ENCODE results near the gene LAMTOR3. TPM values are rescaled to one million over a fixed set of nuclear protein-coding genes. Genes with fewer than 3 reads are reported as not detected.

LAMTOR3 gene
- total RNA-seq, 2 donors from 2014 or later = 51.6 to 78.7 TPM

- H3K27ac ChIP-seq = no peak overlapping the region
- no peak overlapping the region for H3K4me3 ChIP-seq
- TF ChIP-seq POLR2AphosphoS5 (IDR thresholded peaks at IDR 0.05) = no peak
- TF ChIP-seq CTCF (IDR thresholded peaks at IDR 0.05) = no peak
- no peak for TF ChIP-seq POLR2A (IDR thresholded peaks at IDR 0.05)
- DNase-seq (ENCODE audit: low spot score) = no peak
- H3K36me3 ChIP-seq = no peaks in the 10 kb centered on the region
- no peaks in the 10 kb centered on the region for H3K9me3 ChIP-seq
- WGBS = 91% methylated on average over 4 of the region's 4 CpGs
- intact Hi-C loops (cut with DNase I) = no loop called here
- no peaks in the 10 kb centered on the region for H3K4me1 ChIP-seq (replicated peaks)
- no peaks in the 10 kb centered on the region for H3K27me3 ChIP-seq (replicated peaks; ENCODE audit: insufficient read depth)
These were observed 53.1 kb downstream of the LAMTOR3 start for GRCh38 chr4:99841129-99841528.

GRCh38 chr4:99838927-99839326, 55.3 kb downstream of the LAMTOR3 start:
- Histone ChIP-seq H3K4me3 (no peak overlapping the region), H3K27me3 (replicated peaks; ENCODE audit: insufficient read depth) (no peaks in the 10 kb centered on the region), H3K27ac (no peak overlapping the region), H3K36me3 (no peaks in the 10 kb centered on the region), H3K4me1 (replicated peaks) (no peaks in the 10 kb centered on the region), H3K9me3 (no peaks in the 10 kb centered on the region)
- DNase-seq (ENCODE audit: low spot score) = no peak
- 54% methylated on average over 2 of the region's 2 CpGs for WGBS
- intact Hi-C loops (cut with DNase I) = no loop called here
- TF ChIP-seq POLR2AphosphoS5 (IDR thresholded peaks at IDR 0.05) (no peak), POLR2A (IDR thresholded peaks at IDR 0.05) (no peak), CTCF (IDR thresholded peaks at IDR 0.05) (no peak)

- Histone ChIP-seq H3K27me3 (replicated peaks; ENCODE audit: insufficient read depth) (no peaks in the 10 kb centered on the region), H3K4me1 (replicated peaks) (no peaks in the 10 kb centered on the region), H3K9me3 (no peaks in the 10 kb centered on the region), H3K4me3 (no peak overlapping the region), H3K36me3 (no peaks in the 10 kb centered on the region), H3K27ac (no peak overlapping the region)
- intact Hi-C loops (cut with DNase I) = no loop called here
- TF ChIP-seq CTCF (IDR thresholded peaks at IDR 0.05) (no peak), POLR2AphosphoS5 (IDR thresholded peaks at IDR 0.05) (no peak), POLR2A (IDR thresholded peaks at IDR 0.05) (no peak)
- WGBS = 39% methylated on average over 2 of the region's 2 CpGs
- no peak for DNase-seq (ENCODE audit: low spot score)
These were observed 58.3 kb downstream of the LAMTOR3 start for GRCh38 chr4:99835942-99836341.

- TF ChIP-seq POLR2A (IDR thresholded peaks at IDR 0.05) = no peak
- no peak for TF ChIP-seq POLR2AphosphoS5 (IDR thresholded peaks at IDR 0.05)
- TF ChIP-seq CTCF (IDR thresholded peaks at IDR 0.05) = no peak
- H3K9me3 ChIP-seq = no peaks in the 10 kb centered on the region
- 89% methylated on average over 7 of the region's 7 CpGs for WGBS
- no peak overlapping the region for H3K27ac ChIP-seq
- no peaks in the 10 kb centered on the region for H3K4me1 ChIP-seq (replicated peaks)
- H3K27me3 ChIP-seq (replicated peaks; ENCODE audit: insufficient read depth) = no peaks in the 10 kb centered on the region
- intact Hi-C loops (cut with DNase I) = no loop called here
- H3K36me3 ChIP-seq = no peaks in the 10 kb centered on the region
- no peak overlapping the region for H3K4me3 ChIP-seq
- DNase-seq (ENCODE audit: low spot score) = no peak
These were observed 59.7 kb downstream of the LAMTOR3 start for GRCh38 chr4:99834569-99834968.

- intact Hi-C loops (cut with DNase I) = no loop called here
- no peaks in the 10 kb centered on the region for H3K4me1 ChIP-seq (replicated peaks)
- TF ChIP-seq POLR2A (IDR thresholded peaks at IDR 0.05) (no peak), CTCF (IDR thresholded peaks at IDR 0.05) (no peak), POLR2AphosphoS5 (IDR thresholded peaks at IDR 0.05) (no peak)
- H3K27me3 ChIP-seq (replicated peaks; ENCODE audit: insufficient read depth) = no peaks in the 10 kb centered on the region
- DNase-seq (ENCODE audit: low spot score) = no peak
- H3K36me3 ChIP-seq = no peaks in the 10 kb centered on the region
- 52% methylated on average over 5 of the region's 5 CpGs for WGBS
- no peak overlapping the region for H3K27ac ChIP-seq
- no peaks in the 10 kb centered on the region for H3K9me3 ChIP-seq
- no peak overlapping the region for H3K4me3 ChIP-seq
These were observed 60.5 kb downstream of the LAMTOR3 start for GRCh38 chr4:99833756-99834155.
